AG09319 (cell line): Measurements from ENCODE around the gene UBE2QL1.

Experiments
- DNase-seq: peaks from one replicate; pipeline ENCODE4 v3.0.0-alpha.2; 2010; ENCODE audit warnings: low read depth; ENCODE audit errors: extremely low read depth
- CTCF ChIP-seq: IDR thresholded peaks from 2 replicates; pipeline ENCODE4 v1.5.1; 2011; ENCODE audit warnings: low read depth, mild to moderate bottlenecking, inconsistent platforms, low read length, moderate library complexity

Gene UBE2QL1

DNA sequence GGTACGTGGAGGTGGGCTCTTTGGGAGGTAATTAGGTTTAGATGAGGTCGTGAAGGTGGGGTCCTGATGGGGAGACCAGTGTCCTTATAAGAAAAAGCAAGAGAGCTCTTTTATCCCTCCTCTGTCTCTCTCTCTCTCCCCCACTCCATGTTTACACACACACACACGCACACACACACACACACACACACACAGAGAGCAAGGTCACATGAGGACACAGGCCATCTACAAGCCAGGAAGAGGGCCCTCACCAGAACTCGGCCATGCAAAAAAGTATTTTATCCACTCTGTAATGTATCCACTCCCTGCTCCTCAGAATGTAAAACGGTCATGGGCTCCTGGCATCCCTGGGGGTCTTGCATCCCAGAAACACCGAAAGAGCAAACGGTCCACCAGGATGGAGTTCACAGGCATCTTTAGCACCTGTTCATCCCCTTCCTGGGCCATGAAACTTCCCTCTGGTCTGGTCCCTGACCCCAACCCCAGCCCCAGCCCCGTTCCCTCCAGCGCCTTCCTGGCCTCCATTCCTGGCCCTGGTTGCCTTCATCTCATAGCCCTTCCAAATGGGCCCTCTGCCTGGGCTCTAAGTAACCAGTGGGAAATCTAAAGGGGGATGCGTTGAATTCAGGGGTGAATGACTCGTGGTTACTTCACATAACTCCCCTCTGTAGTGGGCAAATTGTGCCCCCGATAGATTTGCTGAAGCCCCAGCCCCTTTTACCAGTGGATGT lies 95.3 kb downstream of the UBE2QL1 start:
- TF ChIP-seq CTCF, result no peak

More for the DNA sequence above, 95.3 kb downstream of the UBE2QL1 start:
- no peak for DNase-seq
